NCI-H187 (cell line): ENCODE measurements around the gene ELFN1.

Experiments used
- DNase-seq, 2 experiments: peaks; one replicate each; lab custom pipeline; 2025; lab: John Stamatoyannopoulos, UW

Gene ELFN1

GRCh38 chr7:1669954-1670893 lies at the start of gene ELFN1:
Gene ELFN1 (plus strand): TSS chr7:1670277. CDS start chr7:1744597, 74,320 bp downstream.
- DNase-seq: no peak

- no peak for DNase-seq
Measured at GRCh38 chr7:1620835-1621234, 49.2 kb upstream of the ELFN1 start.

GRCh38 chr7:1621718-1622117 lies 48.4 kb upstream of the ELFN1 start:
- DNase-seq: no peak

- DNase-seq: no peak
Measured at GRCh38 chr7:1622441-1622840, 47.6 kb upstream of the ELFN1 start.

GRCh38 chr7:1623810-1624209 lies 46.3 kb upstream of the ELFN1 start:
- DNase-seq: no peak

GRCh38 chr7:1624999-1625927 lies 44.8 kb upstream of the ELFN1 start:
- no peak for DNase-seq

- DNase-seq: no peak
Measured at GRCh38 chr7:1626769-1627168, 43.3 kb upstream of the ELFN1 start.

- no peak for DNase-seq
Measured at GRCh38 chr7:1630700-1631336, 39.3 kb upstream of the ELFN1 start.

GRCh38 chr7:1631678-1632077 lies 38.4 kb upstream of the ELFN1 start:
- DNase-seq: no peak

- no peak for DNase-seq
Measured at GRCh38 chr7:1632506-1632905, 37.6 kb upstream of the ELFN1 start.

GRCh38 chr7:1632916-1633785 lies 36.9 kb upstream of the ELFN1 start:
- DNase-seq: no peak

- DNase-seq: no peak
Measured at GRCh38 chr7:1635401-1635800, 34.7 kb upstream of the ELFN1 start.

GRCh38 chr7:1637155-1637554 lies 32.9 kb upstream of the ELFN1 start:
- DNase-seq: no peak

GRCh38 chr7:1638215-1638661 lies 31.8 kb upstream of the ELFN1 start:
- no peak for DNase-seq

- no peak for DNase-seq
Measured at GRCh38 chr7:1639071-1639470, 31.0 kb upstream of the ELFN1 start.

- DNase-seq: no peak
Measured at GRCh38 chr7:1639532-1640175, 30.4 kb upstream of the ELFN1 start.

GRCh38 chr7:1640376-1641172 lies 29.5 kb upstream of the ELFN1 start:
- DNase-seq: no peak

- no peak for DNase-seq
Measured at GRCh38 chr7:1641173-1641572, 28.9 kb upstream of the ELFN1 start.

GRCh38 chr7:1641661-1642260 lies 28.3 kb upstream of the ELFN1 start:
- no peak for DNase-seq
